Measurements from ENCODE around the gene ZFP3.

GRCh38 chr17:5050278-5050677, 28.0 kb upstream of the ZFP3 start:
- TF ChIP-seq EZH2phosphoT487 (IDR thresholded peaks at IDR 0.05; ENCODE audit: low read length): no peak
- TF ChIP-seq EZH2 (optimal IDR thresholded peaks at IDR 0.05; ENCODE audit: low read depth, low read length): no peak
